Testis (tissue), 2 donors: ENCODE measurements around the gene DENND1A.

ENCODE experiments used
- POLR2A ChIP-seq: fragments of 450-650 bp; IDR thresholded peaks from one replicate; pipeline ENCODE4 v1.6.1; 2017; ENCODE audit warnings: antibody characterized with exemption, mild to moderate bottlenecking, moderate library complexity
- TF ChIP-seq, protein P1 (sequence below), 3 experiments: fragments of 450-650 bp in 2 of 3; fragments of 200-600 bp in 1 of 3; sonication (generic) in 1 of 3; IDR thresholded peaks; one replicate each; pipeline ENCODE4 v1.5.1; 2016 to 2019; ENCODE audit warnings: antibody characterized with exemption in 3 of 3, mild to moderate bottlenecking in 2 of 3, moderate library complexity in 1 of 3

GRCh38 chr9:123591283-123591682 is 338.6 kb downstream of the DENND1A start:
- TF ChIP-seq, protein P1, sequence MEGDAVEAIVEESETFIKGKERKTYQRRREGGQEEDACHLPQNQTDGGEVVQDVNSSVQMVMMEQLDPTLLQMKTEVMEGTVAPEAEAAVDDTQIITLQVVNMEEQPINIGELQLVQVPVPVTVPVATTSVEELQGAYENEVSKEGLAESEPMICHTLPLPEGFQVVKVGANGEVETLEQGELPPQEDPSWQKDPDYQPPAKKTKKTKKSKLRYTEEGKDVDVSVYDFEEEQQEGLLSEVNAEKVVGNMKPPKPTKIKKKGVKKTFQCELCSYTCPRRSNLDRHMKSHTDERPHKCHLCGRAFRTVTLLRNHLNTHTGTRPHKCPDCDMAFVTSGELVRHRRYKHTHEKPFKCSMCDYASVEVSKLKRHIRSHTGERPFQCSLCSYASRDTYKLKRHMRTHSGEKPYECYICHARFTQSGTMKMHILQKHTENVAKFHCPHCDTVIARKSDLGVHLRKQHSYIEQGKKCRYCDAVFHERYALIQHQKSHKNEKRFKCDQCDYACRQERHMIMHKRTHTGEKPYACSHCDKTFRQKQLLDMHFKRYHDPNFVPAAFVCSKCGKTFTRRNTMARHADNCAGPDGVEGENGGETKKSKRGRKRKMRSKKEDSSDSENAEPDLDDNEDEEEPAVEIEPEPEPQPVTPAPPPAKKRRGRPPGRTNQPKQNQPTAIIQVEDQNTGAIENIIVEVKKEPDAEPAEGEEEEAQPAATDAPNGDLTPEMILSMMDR (IDR thresholded peaks at IDR 0.05), result no peak
- no peak for TF ChIP-seq POLR2A
